ENCODE results near the gene ZNF746. TPM values are rescaled to one million over a fixed set of nuclear protein-coding genes. Genes with fewer than 3 reads are reported as not detected.
"Not testable (repeated sequence)": the region's sequence is repeated elsewhere in the genome, so short reads cannot be mapped to it uniquely, and the experiment has no call there.

Gene ZNF746
- total RNA-seq, 1 donor from 2014 or later, result 20.2 TPM

GRCh38 chr7:149450821-149451220, 46.8 kb downstream of the ZNF746 start:
- peak; percentile 56 for DNase-seq (ENCODE audit: extremely low spot score, unreplicated experiment)
- Mint-ChIP-seq H3K4me1 (ENCODE audit: unreplicated experiment) (peaks cover 2% of the 10 kb centered on the region), H3K4me3 (no peak overlapping the region), H3K9me3 (no peaks in the 10 kb centered on the region), H3K27me3 (no peaks in the 10 kb centered on the region), H3K27ac (no peak overlapping the region), H3K36me3 (peaks cover 29% of the 10 kb centered on the region)
- TF ChIP-seq CTCF (conservative IDR thresholded peaks at IDR 0.05), result no peak

GRCh38 chr7:149449897-149450296, 47.7 kb downstream of the ZNF746 start:
- Mint-ChIP-seq H3K27ac (no peak overlapping the region), H3K27me3 (no peaks in the 10 kb centered on the region), H3K4me1 (ENCODE audit: unreplicated experiment) (no peaks in the 10 kb centered on the region), H3K36me3 (peaks cover 28% of the 10 kb centered on the region), H3K9me3 (no peaks in the 10 kb centered on the region), H3K4me3 (no peak overlapping the region)
- DNase-seq (ENCODE audit: extremely low spot score, unreplicated experiment), result peak; percentile 22
- no peak for TF ChIP-seq CTCF (conservative IDR thresholded peaks at IDR 0.05)

GRCh38 chr7:149448961-149449360, 48.6 kb downstream of the ZNF746 start:
- peak; percentile 36 for DNase-seq (ENCODE audit: extremely low spot score, unreplicated experiment)
- Mint-ChIP-seq H3K36me3 (peaks cover 26% of the 10 kb centered on the region), H3K27me3 (no peaks in the 10 kb centered on the region), H3K27ac (no peak overlapping the region), H3K4me1 (ENCODE audit: unreplicated experiment) (no peaks in the 10 kb centered on the region), H3K4me3 (no peak overlapping the region), H3K9me3 (no peaks in the 10 kb centered on the region)
- no peak for TF ChIP-seq CTCF (conservative IDR thresholded peaks at IDR 0.05)

GRCh38 chr7:149446026-149446425, 51.6 kb downstream of the ZNF746 start:
- not testable (repeated sequence) for H3K27ac Mint-ChIP-seq
- peak; percentile 22 for DNase-seq (ENCODE audit: extremely low spot score, unreplicated experiment)
- peaks cover 21% of the 10 kb centered on the region for H3K36me3 Mint-ChIP-seq

GRCh38 chr7:149444287-149444686, 53.3 kb downstream of the ZNF746 start:
- no peak overlapping the region for H3K4me3 Mint-ChIP-seq
- no peaks in the 10 kb centered on the region for H3K9me3 Mint-ChIP-seq
- peak; percentile 13 for DNase-seq (ENCODE audit: extremely low spot score, unreplicated experiment)
- no peaks in the 10 kb centered on the region for H3K4me1 Mint-ChIP-seq (ENCODE audit: unreplicated experiment)
- H3K36me3 Mint-ChIP-seq, result peaks cover 18% of the 10 kb centered on the region
- H3K27ac Mint-ChIP-seq, result no peak overlapping the region
- no peaks in the 10 kb centered on the region for H3K27me3 Mint-ChIP-seq
- TF ChIP-seq CTCF (conservative IDR thresholded peaks at IDR 0.05), result no peak

More at GRCh38 chr7:149446026-149446425, 51.6 kb downstream of the ZNF746 start:
- H3K4me1 Mint-ChIP-seq (ENCODE audit: unreplicated experiment); H3K27me3 Mint-ChIP-seq; H3K9me3 Mint-ChIP-seq; H3K4me3 Mint-ChIP-seq: not testable (repeated sequence)

- peaks cover 18% of the 10 kb centered on the region for H3K36me3 Mint-ChIP-seq
- no peaks in the 10 kb centered on the region for H3K9me3 Mint-ChIP-seq
- H3K4me1 Mint-ChIP-seq (ENCODE audit: unreplicated experiment), result no peaks in the 10 kb centered on the region
- TF ChIP-seq CTCF (conservative IDR thresholded peaks at IDR 0.05), result no peak
- no peaks in the 10 kb centered on the region for H3K27me3 Mint-ChIP-seq
- no peak overlapping the region for H3K27ac Mint-ChIP-seq
- no peak for DNase-seq (ENCODE audit: extremely low spot score, unreplicated experiment)
- H3K4me3 Mint-ChIP-seq, result no peak overlapping the region
Measured at GRCh38 chr7:149443523-149443922, 54.1 kb downstream of the ZNF746 start.
